Suprapubic skin (tissue), 4 donors: ENCODE results near the gene SLC22A16. TPM values are rescaled to one million over a fixed set of nuclear protein-coding genes. Genes with fewer than 3 reads are reported as not detected.
A peak's percentile ranks its signal among the peaks of the same experiment; 100 is the strongest.
"Not testable (repeated sequence)": the region's sequence is repeated elsewhere in the genome, so short reads cannot be mapped to it uniquely, and the experiment has no call there.

Experiments used
- DNase-seq, 2 donors: peaks; one replicate each; pipeline ENCODE4 v3.0.0-alpha.2; 2019; ENCODE audit warnings: low spot score in 2 of 2
- H3K27ac ChIP-seq: fragments of 200-600 bp; sonication (generic); one replicate; pipeline ENCODE4 v1.5.1; 2019
- H3K27me3 ChIP-seq: fragments of 200-600 bp; sonication (generic); one replicate; pipeline ENCODE4 v1.5.1; 2019
- H3K36me3 ChIP-seq: fragments of 200-600 bp; sonication (generic); one replicate; pipeline ENCODE4 v1.5.1; 2019
- H3K4me1 ChIP-seq: fragments of 200-600 bp; sonication (generic); one replicate; pipeline ENCODE4 v1.5.1; 2019
- H3K4me3 ChIP-seq: fragments of 200-600 bp; sonication (generic); one replicate; pipeline ENCODE4 v1.5.1; 2019; ENCODE audit warnings: mild to moderate bottlenecking
- H3K9me3 ChIP-seq: fragments of 200-600 bp; sonication (generic); one replicate; pipeline ENCODE4 v1.5.1; 2019
- CTCF ChIP-seq, 2 donors: fragments of 200-600 bp in 1 of 2; fragments of 450-650 bp in 1 of 2; sonication (generic) in 1 of 2; IDR thresholded peaks; one replicate each; pipeline ENCODE4 v1.5.1; 2016 to 2019; ENCODE audit warnings: antibody characterized with exemption in 2 of 2, mild to moderate bottlenecking in 1 of 2, moderate library complexity in 1 of 2
- EP300 ChIP-seq: sonication (generic); formaldehyde crosslinking; IDR thresholded peaks from one replicate; pipeline ENCODE4 v1.6.1; 2017; ENCODE audit warnings: antibody characterized with exemption
- POLR2A ChIP-seq, 2 donors: fragments of 450-650 bp; IDR thresholded peaks; one replicate each; pipeline ENCODE4 v1.6.1; 2017; ENCODE audit warnings: antibody characterized with exemption in 2 of 2, mild to moderate bottlenecking in 2 of 2, moderate library complexity in 2 of 2
- POLR2AphosphoS5 ChIP-seq, 3 donors: sonication (generic); formaldehyde crosslinking; IDR thresholded peaks; one replicate each; pipeline ENCODE4 v1.6.1; 2017; ENCODE audit warnings: antibody characterized with exemption in 3 of 3
- WGBS: methylation state at CpG from one replicate; pipeline ENCODE4 v1.1.5; 2018; 5-methylcytosine and 5-hydroxymethylcytosine counted together
- total RNA-seq, 4 donors: library from RNA; depleted of rRNA; stranded (reverse); fragments of >200 nt; gene quantifications; one replicate each; pipeline ENCODE4 v1.1.0, GENCODE V29; 2016

SLC22A16 gene
- total RNA-seq, 4 donors from 2014 or later, result not detected

DNA sequence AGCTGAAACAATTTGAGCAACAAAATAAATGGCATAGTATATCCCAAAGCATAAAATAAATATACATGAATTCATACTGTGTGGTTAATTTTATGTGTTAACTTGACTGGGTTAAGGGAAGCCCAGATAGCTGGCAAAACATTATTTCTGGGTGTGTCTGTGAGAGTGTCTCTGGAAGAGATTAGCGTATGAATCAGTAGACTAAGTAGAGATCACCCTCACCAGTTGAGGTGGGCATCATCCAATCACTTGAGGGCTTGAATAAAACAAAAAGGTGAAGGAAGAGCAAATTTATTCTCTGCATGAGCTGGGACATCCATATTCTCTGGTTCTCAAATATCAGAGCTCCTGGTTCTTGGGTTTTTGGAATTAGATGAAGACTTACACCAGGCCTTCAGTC is 17.9 kb downstream of the SLC22A16 start:
- Histone ChIP-seq H3K9me3 (no peaks in the 10 kb centered on the region), H3K27me3 (no peaks in the 10 kb centered on the region), H3K4me3 (no peak overlapping the region), H3K27ac (no peak overlapping the region), H3K36me3 (no peaks in the 10 kb centered on the region), H3K4me1 (no peaks in the 10 kb centered on the region)
- DNase-seq, result no peak
- TF ChIP-seq POLR2AphosphoS5 (IDR thresholded peaks at IDR 0.05), result no peak
- no peak for TF ChIP-seq CTCF (IDR thresholded peaks at IDR 0.05)
- no peak for TF ChIP-seq EP300
- no peak for TF ChIP-seq POLR2A (IDR thresholded peaks at IDR 0.05)
- 97% methylated on average over 1 of the region's 1 CpG for WGBS

DNA sequence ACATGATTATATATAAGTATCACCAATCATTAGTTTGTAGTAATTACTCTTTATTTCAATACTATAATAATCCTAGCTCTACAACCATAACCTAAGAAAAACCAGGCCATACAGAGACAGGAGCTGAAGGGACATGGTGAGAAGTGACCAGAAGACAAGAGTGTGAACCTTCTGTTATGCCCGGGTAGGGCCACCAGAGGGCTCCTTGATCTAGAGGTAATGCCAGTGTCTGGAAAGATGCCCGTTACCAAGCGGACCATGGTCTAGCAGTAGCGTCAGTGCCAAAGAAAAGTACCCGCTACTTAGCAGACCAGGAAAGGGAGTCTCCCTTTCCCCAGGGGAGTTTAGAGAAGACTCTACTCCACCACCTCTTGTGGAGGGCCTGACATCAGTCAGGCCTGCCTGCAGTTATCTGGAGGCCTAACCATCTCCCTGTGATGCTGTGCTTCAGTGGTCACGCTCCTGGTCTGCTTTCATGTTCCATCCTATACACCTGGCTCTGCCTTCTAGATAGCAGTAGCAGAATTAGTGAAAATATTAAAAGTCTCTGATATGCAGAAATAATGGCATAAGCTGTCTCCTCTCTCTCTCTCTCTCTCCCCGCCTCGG is 18.7 kb downstream of the SLC22A16 start:
- not testable (repeated sequence) for H3K4me1 ChIP-seq, H3K9me3 ChIP-seq, DNase-seq, H3K27ac ChIP-seq, H3K36me3 ChIP-seq, H3K27me3 ChIP-seq, H3K4me3 ChIP-seq
- TF ChIP-seq CTCF (IDR thresholded peaks at IDR 0.05), result peak in 1 of 2 donors; percentile 20
- WGBS, result 90% methylated on average over 8 of the region's 8 CpGs

DNA sequence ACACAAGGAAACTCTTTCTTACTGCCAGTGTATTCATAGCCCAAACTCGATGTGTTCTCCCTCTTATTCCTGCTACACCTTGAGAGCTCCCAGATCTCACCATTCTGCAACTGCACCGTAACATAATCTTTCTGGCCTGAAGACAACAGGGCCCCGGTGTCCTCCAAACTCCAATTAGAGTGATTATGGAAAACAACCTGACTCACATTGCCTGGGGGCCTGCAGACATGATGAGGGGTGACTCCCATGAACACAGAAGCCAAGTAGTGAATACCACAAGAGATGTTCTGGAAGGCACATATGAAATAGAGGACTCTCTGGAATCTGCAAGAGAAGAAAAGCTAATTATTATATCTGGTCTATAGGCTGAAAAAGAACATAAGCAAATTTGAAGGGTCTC is 19.7 kb downstream of the SLC22A16 start:
- 60% methylated on average over 3 of the region's 3 CpGs for whole genome bisulfite sequencing
- no peaks in the 10 kb centered on the region for H3K27me3 ChIP-seq

DNA sequence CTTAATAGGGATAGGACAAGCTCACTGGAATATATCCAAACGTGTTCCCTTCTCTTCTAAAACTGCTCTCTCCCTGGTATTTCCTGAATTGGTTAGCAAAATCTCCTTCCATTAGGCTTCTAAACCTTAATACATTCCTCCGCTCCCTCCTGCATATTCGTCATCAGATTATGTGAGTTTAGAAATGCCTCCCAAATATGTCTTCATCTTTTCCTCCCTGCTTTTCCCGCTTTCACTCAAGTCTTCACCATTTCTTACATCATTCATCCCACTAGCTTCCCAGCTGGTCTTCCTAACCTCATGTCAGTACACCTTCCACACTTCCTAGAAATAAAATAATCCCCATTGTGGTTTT is 26.9 kb downstream of the SLC22A16 start:
- 74% methylated on average over 4 of the region's 4 CpGs for WGBS
- no peak overlapping the region for H3K4me3 ChIP-seq
- no peaks in the 10 kb centered on the region for H3K9me3 ChIP-seq
- no peak for DNase-seq
- H3K27ac ChIP-seq, result no peak overlapping the region
- TF ChIP-seq POLR2AphosphoS5 (IDR thresholded peaks at IDR 0.05) (no peak), CTCF (IDR thresholded peaks at IDR 0.05) (no peak), POLR2A (IDR thresholded peaks at IDR 0.05) (no peak), EP300 (no peak)
- no peaks in the 10 kb centered on the region for H3K27me3 ChIP-seq
- H3K36me3 ChIP-seq, result no peaks in the 10 kb centered on the region
- no peaks in the 10 kb centered on the region for H3K4me1 ChIP-seq

More for the DNA sequence above, 19.7 kb downstream of the SLC22A16 start:
- no peak for DNase-seq
- Histone ChIP-seq H3K4me3 (no peak overlapping the region), H3K36me3 (no peaks in the 10 kb centered on the region), H3K9me3 (no peaks in the 10 kb centered on the region), H3K4me1 (no peaks in the 10 kb centered on the region), H3K27ac (no peak overlapping the region)
- TF ChIP-seq EP300 (no peak), CTCF (IDR thresholded peaks at IDR 0.05) (no peak), POLR2A (IDR thresholded peaks at IDR 0.05) (no peak), POLR2AphosphoS5 (IDR thresholded peaks at IDR 0.05) (no peak)

- Histone ChIP-seq H3K4me1 (no peaks in the 10 kb centered on the region), H3K9me3 (no peaks in the 10 kb centered on the region), H3K27ac (no peak overlapping the region), H3K4me3 (no peak overlapping the region), H3K36me3 (no peaks in the 10 kb centered on the region), H3K27me3 (no peaks in the 10 kb centered on the region)
- DNase-seq, result no peak
- TF ChIP-seq CTCF (IDR thresholded peaks at IDR 0.05), result no peak
- no peak for TF ChIP-seq EP300
- no peak for TF ChIP-seq POLR2AphosphoS5 (IDR thresholded peaks at IDR 0.05)
- no peak for TF ChIP-seq POLR2A (IDR thresholded peaks at IDR 0.05)
- 58% methylated on average over 4 of the region's 4 CpGs for WGBS
These were observed 27.4 kb downstream of the SLC22A16 start for GRCh38 chr6:110448846-110449540.
